Stimulated activated CD4-positive, alpha-beta T cell treated with anti-CD3 and anti-CD28 coated beads, TNF-alpha, amount 100 ng/mL, for 48 hours (primary cell): ENCODE data around the gene SCO2.
"Not testable (repeated sequence)": the region's sequence is repeated elsewhere in the genome, so short reads cannot be mapped to it uniquely, and the experiment has no call there.

ENCODE experiments used
- DNase-seq, 3 donors: peaks; one replicate each; pipeline ENCODE4 v3.0.0-alpha.2; 2020; ENCODE audit warnings: low read depth in 3 of 3

SCO2 gene

DNA sequence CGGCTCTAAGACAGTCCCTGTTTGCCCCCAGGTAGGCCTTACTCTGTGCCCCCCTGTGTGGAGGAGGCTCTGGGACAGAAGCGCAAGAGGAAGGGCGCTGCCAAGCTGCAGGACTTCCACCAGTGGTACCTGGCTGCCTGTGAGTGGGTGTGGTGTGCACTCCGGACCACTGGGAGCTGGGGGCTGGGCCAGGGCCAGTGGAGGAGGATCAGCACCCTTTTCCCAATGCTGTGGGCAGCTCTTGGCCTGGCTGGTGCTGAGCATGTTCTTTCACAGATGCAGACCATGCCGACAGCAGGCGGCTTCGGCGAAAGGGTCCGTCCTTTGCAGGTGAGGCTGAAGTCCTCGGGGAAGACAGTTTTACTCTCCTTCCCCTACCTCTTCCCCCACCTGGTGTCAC is 3.7 kb downstream of the SCO2 start:
- DNase-seq, result no peak

DNA sequence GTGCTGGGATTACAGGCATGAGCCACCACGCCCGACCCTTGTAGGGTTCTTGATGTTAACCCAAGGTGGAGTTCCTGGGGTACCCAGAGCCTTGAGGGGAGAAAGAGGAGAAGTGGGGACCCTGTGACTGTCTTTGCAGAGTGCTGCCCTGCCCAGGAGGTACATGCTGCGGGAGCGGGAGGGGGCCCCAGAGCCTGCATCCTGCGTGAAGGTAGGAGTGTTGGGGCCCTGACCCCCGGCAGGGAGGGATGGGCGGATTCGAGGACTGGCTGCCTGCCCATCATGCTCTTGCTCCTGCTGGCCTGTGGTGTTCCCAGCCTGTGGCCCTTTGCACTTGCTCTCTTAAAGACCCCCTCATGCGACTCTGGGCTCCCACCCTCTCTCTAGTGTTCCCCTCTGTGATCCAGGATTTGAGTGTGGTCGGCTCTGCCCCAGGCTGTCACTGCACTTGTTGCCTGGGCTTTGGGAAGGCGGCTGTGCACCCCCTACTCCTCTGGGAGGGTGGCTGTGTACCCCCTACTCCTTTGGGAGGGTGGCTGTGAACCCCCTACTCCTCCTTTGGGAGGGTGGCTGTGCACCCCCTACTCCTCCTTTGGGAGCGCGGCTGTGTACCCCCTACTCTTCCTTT is 4.5 kb downstream of the SCO2 start:
- no peak for DNase-seq

GRCh38 chr22:50520184-50520583 is 5.2 kb downstream of the SCO2 start:
- DNase-seq, result not testable (repeated sequence)

DNA sequence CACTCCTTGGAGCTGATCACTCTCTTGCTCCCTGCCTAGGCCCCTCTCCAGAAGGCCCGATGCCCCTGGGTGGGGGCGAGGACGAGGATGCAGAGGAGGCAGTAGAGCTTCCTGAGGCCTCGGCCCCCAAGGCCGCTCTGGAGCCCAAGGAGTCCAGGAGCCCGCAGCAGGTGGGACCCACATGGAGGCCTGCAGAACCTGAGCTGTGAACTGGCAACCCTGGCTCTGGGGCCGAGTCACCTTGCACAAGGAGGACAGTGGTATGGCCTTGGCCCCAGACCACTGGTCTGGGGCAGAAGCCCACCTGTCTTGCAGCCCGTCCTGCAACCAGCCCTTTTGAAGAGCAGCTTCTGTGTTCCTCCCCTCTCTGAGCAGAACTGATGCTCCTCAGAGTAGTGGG is 6.2 kb downstream of the SCO2 start:
- no peak for DNase-seq

GRCh38 chr22:50518606-50519005 is 6.8 kb downstream of the SCO2 start:
- no peak for DNase-seq

DNA sequence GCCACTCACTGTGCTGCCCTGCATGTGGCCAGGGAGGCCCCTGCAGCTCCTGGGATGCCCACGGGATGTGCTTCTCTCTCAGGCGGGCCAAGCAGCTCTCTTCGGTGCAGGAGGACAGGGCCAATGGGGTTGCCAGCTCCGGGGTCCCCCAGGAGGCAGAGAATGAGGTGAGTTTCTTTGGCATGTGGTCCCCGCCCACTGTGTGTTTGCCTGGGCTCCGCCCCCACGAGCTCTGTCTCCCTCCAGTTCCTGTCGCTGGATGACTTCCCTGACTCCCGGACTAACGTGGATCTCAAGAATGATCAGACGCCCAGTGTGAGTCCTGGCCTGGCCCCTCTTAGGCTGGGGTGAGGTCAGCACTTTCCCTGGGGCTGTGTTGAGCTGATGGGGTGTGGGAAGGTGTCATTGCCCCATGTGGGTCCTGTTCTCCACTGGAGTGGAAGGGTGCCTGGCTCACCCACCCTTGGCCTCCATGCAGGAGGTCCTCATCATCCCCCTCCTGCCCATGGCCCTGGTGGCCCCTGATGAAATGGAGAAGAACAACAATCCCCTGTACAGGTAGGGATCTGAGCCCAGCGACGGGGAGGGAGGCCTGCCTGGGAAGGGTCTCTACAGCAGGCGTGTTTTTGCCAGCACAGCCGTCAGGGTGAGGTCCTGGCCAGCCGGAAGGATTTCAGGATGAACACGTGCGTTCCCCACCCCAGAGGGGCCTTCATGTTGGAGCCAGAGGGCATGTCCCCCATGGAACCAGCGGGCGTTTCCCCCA is 7.7 kb downstream of the SCO2 start:
- no peak for DNase-seq

- no peak for DNase-seq
These were observed 8.5 kb downstream of the SCO2 start for GRCh38 chr22:50516891-50517290.

DNA sequence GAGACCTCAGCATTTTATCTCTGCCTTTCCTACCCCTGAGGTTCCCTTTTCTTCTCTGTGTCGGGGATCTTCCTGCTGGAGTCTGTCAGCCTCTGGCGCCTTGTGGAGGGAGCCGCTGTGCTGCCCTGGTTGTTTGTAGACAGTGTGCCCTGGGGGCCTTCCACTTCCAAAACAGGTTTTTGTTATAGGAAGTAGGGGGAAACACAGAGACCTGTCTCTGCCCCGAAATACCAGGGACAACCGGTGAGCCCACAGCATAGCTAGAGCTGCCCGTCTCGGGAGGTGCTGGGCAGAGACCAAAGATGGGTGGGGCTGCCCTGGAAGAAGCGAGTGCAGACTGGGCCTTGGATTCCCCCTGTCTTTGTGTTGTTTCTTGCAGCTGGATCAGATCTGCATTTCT is 9.3 kb downstream of the SCO2 start:
- no peak for DNase-seq

- DNase-seq, result no peak
These were observed 12.2 kb downstream of the SCO2 start for GRCh38 chr22:50513175-50513574.

- DNase-seq, result no peak
These were observed 16.5 kb downstream of the SCO2 start for GRCh38 chr22:50508897-50509296.

DNA sequence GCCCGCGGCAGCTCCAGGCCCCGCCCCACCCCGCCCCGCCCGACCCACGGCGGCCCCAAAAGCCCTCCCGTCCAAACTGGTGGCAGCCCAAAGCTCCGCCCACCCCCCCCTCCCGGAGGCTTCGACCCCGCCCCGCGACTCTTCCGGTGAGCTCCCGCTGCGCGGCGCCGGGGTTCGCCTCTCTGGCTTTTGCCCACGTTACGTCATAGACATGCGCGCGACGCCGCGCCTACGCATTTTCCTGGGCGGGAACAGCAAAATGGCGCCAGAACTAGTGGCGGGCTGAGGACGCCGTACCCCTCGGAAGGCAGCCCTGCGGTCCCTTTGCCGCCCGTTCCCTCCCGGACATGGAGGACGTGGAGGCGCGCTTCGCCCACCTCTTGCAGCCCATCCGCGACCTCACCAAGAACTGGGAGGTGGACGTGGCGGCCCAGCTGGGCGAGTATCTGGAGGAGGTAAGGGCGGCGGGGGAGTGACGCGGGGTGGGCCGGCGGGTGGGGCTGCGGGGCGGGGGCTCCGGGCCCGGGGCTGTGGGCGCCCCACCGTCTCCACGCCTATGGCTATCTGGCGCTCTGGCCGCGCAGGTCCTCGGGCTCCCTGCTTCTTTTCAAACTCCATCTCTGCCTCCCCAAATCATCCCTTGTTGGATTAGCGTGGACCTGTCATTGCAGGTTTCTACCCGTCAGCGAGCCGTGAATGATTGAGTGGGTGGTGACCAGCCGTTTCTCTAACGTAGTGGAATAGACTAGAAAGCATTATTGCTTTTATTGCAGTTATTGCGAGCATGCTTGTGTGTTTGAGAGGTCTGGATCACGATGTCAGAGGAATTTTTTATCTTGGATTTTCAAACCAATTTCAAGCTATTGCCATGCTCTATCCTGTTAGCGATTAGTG is 17.2 kb downstream of the SCO2 start, which contains the start of gene NCAPH2:
Gene NCAPH2, plus strand, starts transcription at position 234 of the 894 bp plus-strand sequence. Its CDS starts 114 bp downstream, at position 348.
- DNase-seq, result peak; percentile 96 to 98 (median 97)

DNA sequence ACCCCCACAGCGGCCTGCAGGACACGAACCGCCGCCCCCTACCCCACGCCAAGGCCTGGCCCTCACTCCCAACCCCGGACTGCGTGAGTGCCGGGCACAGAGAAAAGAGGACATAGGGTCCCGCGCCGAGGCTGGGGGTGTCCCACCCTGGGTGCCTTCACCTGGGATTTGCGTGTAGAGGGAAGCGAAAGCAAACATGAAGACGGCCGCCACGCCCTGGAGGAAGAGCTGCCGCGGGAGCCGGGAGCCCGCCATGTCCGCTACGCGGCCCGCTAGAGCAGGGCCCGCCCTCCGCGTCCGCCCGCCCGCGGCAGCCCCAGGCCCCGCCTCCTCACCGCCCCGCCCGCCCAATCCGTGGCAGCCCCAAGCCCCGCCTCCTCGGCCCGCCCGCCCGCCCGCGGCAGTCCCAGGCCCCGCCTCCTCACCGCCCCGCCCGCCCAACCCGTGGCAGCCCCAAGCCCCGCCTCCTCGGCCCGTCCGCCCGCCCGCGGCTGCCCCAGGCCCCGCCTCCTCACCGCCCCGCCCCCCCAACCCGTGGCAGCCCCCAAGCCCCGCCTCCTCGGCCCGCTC is 17.9 kb downstream of the SCO2 start, which contains the start of gene LMF2:
Gene LMF2, minus strand, starts transcription at position 282 of the 570 bp plus-strand sequence. Its CDS starts 27 bp downstream, at position 255.
- DNase-seq, result peak; percentile 82 to 96 (median 90)

- DNase-seq, result no peak
These were observed 18.6 kb downstream of the SCO2 start for GRCh38 chr22:50506611-50507420.

DNA sequence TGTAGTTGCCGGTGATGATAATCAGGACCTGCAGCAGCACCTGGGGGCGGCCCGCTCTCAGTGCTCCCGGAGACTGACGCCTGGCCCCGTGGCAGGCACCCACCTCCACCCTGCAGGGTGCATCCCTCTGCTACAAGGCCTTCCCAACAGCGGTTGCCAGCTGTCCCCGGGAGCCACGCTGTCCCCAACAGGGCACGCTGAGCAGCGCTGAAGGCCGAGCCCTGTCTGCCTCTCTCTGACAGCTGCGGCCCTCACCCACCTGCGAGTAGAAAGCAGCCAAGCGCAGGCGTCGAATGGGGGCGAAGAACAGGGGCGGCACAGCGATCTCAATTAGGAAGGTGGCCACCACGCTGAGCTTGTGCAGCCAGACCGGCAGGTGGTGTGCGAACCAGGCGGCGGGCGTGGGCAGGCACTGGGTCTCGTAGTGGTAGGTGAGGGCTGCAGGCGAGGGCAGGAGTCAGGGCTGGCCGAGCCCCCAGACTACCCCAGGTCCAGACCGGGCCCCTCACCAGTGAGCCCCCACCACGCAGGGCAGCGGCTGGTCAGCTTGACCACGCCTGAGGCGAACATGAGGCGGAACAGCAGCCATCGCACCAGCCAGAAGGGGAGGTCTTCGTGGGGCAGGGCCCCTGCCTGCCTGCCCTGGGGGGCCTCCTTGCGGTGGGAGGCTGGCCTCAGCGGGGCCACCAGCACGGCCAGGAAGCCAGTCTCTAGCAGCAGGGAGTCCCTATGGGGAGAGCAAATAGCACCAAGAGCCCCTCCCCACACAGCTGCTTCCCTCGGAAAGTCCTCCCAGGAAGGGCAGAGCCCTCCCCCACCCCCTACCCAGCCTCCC is 19.4 kb downstream of the SCO2 start:
- DNase-seq, result no peak

GRCh38 chr22:50505276-50505775 is 20.1 kb downstream of the SCO2 start:
- DNase-seq, result no peak

DNA sequence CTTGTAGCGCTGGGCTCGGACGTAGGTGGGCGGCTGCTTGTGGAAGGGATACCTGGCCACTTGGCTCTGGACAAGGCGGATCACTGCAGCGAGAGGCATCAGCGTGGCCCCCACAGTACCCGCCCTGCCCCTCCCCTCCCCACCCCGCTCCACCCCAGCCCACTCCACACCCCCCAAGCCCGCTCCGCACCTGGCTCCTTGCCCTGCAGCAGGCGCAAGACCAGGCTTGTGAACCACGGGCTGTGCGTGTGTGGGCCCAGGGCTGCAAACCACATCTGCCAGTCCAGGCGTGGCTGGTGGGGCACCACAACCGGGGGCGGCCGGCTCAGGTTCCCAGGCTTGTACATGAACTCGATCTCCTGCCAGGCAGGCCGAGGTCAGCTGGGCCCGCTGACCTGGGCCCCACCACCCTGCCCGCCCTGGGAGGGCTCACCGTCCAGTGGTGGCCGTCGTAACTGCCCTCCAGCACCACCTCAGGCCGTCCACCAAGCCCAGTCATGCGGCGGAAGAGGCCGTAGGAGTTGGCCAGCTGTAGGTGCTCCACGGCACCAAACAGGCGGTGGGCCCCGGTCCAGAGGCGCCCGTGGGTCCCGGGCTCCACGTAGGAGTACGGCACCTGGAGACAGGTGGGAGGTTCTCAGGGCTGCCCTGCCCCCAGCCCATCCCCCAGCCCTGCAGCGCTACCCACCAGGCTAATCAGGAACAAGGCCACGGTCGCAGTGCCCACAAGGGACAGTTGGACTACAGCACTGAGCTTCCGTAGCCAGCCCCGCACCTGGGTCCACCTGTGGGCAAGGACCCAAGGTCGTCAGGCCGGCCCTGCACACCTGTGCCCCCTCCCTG is 20.8 kb downstream of the SCO2 start:
- DNase-seq, result no peak

DNA sequence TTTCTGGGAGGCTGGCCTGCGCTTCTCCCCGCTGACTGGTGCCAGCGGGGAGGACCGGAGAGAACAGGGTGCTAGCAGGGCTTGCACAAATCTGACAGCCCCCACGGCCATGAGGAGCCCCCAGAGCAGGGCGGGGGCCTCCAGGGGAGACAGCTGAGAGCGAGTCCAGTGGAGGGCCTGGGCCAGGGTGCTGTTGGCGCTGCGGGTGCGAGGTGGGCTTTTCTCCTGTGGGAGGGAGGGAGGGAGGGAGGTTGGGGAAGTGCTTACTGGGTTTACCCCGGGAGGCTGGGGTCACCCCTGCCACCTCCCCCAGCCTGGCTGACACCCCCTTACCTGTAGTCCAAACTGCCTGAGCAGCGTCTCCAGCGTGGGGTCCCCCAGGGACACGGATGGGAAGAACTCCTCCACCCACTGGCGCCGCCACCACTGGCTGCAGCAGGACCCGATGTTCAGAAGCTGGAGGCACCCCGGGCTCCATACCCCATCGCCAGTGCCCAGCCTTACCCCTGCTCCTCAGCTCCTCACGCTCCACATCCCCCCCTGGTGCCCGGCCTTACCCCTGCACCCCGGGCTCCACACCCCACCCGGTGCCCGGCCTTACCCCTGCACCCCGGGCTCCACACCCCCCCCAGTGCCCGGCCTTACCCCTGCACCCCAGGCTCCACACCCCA is 21.8 kb downstream of the SCO2 start:
- DNase-seq, result no peak
